ENCODE measurements around the gene RBM19. TPM values are rescaled to one million over a fixed set of nuclear protein-coding genes. Genes with fewer than 3 reads are reported as not detected.

RBM19 gene
- total and polyA plus RNA-seq, 4 donors, result 17.9 to 33.6 (median 21.9) TPM

GRCh38 chr12:113942209-113942608 lies 23.9 kb downstream of the RBM19 start:
- no peaks in the 10 kb centered on the region for H3K4me1 ChIP-seq (ENCODE audit: control insufficient read depth in 5 of 5, insufficient read depth in 5 of 5, low read length in 5 of 5)
- ATAC-seq (ENCODE audit: insufficient read depth, low FRiP score), result no peak

DNA sequence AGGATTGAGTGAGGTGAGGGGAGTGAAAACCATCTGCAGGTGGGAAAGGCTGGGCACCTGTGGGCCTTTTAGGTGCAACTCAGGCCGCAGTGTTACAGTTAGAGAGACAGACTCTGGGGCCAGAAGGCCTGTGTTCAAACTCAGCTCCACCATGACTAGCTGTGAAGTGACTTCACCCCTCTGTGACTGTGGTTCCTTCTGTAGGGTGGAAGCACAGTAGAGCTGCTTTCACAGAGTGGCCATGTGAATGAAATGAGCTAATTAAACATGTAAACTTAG lies 25.0 kb downstream of the RBM19 start:
- Histone ChIP-seq H3K4me3 (no peak overlapping the region), H3K9ac (ENCODE audit: insufficient read depth in 1 of 2, low read length in 2 of 2) (no peak overlapping the region), H3K27ac (ENCODE audit: low read depth in 1 of 2, low read length in 1 of 2) (no peak overlapping the region), H3K4me1 (ENCODE audit: control insufficient read depth in 5 of 5, insufficient read depth in 5 of 5, low read length in 5 of 5) (no peaks in the 10 kb centered on the region), H3K27me3 (ENCODE audit: control insufficient read depth in 3 of 3, insufficient read depth in 3 of 3, low read length in 2 of 3) (no peaks in the 10 kb centered on the region), H3K9me3 (ENCODE audit: control insufficient read depth in 4 of 4, insufficient read depth in 3 of 4, low read length in 3 of 4) (peaks cover 0 to 2% (median 0%) of the 10 kb centered on the region in 4 donors), H3K36me3 (ENCODE audit: control insufficient read depth in 4 of 4, insufficient read depth in 4 of 4, low read length in 4 of 4) (peaks cover 24 to 71% (median 29%) of the 10 kb centered on the region in 4 donors)
- ATAC-seq (ENCODE audit: insufficient read depth, low FRiP score) (no peak), DNase-seq (no peak)
- TF ChIP-seq, protein P1, sequence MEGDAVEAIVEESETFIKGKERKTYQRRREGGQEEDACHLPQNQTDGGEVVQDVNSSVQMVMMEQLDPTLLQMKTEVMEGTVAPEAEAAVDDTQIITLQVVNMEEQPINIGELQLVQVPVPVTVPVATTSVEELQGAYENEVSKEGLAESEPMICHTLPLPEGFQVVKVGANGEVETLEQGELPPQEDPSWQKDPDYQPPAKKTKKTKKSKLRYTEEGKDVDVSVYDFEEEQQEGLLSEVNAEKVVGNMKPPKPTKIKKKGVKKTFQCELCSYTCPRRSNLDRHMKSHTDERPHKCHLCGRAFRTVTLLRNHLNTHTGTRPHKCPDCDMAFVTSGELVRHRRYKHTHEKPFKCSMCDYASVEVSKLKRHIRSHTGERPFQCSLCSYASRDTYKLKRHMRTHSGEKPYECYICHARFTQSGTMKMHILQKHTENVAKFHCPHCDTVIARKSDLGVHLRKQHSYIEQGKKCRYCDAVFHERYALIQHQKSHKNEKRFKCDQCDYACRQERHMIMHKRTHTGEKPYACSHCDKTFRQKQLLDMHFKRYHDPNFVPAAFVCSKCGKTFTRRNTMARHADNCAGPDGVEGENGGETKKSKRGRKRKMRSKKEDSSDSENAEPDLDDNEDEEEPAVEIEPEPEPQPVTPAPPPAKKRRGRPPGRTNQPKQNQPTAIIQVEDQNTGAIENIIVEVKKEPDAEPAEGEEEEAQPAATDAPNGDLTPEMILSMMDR (IDR thresholded peaks at IDR 0.05; ENCODE audit: control extremely low read depth, extremely low read depth), result no peak
- 100% methylated on average over 1 of the region's 1 CpG for WGBS, 2 donors

More at GRCh38 chr12:113942209-113942608, 23.9 kb downstream of the RBM19 start:
- WGBS, 2 donors, result 90 to 94% methylated on average over 15 of the region's 15 CpGs
- Histone ChIP-seq H3K27me3 (ENCODE audit: control insufficient read depth in 3 of 3, insufficient read depth in 3 of 3, low read length in 2 of 3) (no peaks in the 10 kb centered on the region), H3K9me3 (ENCODE audit: control insufficient read depth in 4 of 4, insufficient read depth in 3 of 4, low read length in 3 of 4) (peaks cover 0 to 2% (median 0%) of the 10 kb centered on the region in 4 donors), H3K27ac (ENCODE audit: low read depth in 1 of 2, low read length in 1 of 2) (no peak overlapping the region), H3K4me3 (no peak overlapping the region), H3K9ac (ENCODE audit: insufficient read depth in 1 of 2, low read length in 2 of 2) (no peak overlapping the region), H3K36me3 (ENCODE audit: control insufficient read depth in 4 of 4, insufficient read depth in 4 of 4, low read length in 4 of 4) (peaks cover 29 to 69% (median 32%) of the 10 kb centered on the region in 4 donors)
- no peak for DNase-seq
- TF ChIP-seq, protein P1 (IDR thresholded peaks at IDR 0.05; ENCODE audit: control extremely low read depth, extremely low read depth), result no peak

DNA sequence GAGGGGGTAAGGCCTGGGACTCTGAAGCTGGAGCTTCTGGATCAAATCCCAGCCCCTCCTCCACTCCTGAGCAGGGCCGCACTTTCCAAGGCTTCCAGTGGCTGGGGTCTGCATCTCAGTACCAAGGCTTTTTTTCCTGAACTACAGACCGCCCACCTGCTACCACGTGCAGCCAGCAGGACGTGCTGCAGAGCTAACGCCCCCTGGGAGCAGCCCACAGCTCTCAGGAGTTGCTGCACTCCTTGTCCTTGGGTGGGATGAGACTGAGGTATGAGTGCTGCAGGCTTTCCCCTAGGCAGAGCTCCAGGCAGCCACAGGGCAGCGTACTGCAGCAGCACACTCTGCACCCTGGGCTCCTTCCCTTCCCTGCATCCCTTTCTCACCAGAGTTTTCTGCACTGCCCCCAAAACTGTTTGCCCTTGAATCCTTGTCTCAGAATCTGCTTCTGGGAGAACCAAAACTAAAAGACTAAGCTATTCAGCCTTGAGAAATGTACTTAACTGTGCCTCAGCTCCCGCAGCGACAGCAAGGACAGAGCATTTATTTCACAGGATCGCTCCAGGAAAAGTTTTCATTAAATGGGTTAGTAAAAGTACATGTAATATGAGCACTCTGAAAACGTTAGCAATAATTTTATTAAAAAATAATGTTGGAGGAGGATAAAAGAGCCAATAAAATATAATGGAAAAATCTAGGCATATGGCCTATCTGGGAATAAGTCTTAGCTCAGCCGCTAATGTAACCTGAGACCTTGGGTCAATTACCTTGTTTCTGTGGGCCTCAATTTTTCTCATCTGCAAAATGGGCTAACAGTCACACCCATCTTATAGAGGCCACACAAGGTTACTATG lies 25.5 kb downstream of the RBM19 start:
- TF ChIP-seq, protein P1 (IDR thresholded peaks at IDR 0.05; ENCODE audit: control extremely low read depth, extremely low read depth), result no peak
- Histone ChIP-seq H3K27me3 (ENCODE audit: control insufficient read depth in 3 of 3, insufficient read depth in 3 of 3, low read length in 2 of 3) (no peaks in the 10 kb centered on the region), H3K9me3 (ENCODE audit: control insufficient read depth in 4 of 4, insufficient read depth in 3 of 4, low read length in 3 of 4) (peaks cover 0 to 2% (median 0%) of the 10 kb centered on the region in 4 donors), H3K4me3 (no peak overlapping the region), H3K9ac (ENCODE audit: insufficient read depth in 1 of 2, low read length in 2 of 2) (no peak overlapping the region), H3K36me3 (ENCODE audit: control insufficient read depth in 4 of 4, insufficient read depth in 4 of 4, low read length in 4 of 4) (peaks cover 19 to 67% (median 27%) of the 10 kb centered on the region in 4 donors), H3K4me1 (ENCODE audit: control insufficient read depth in 5 of 5, insufficient read depth in 5 of 5, low read length in 5 of 5) (no peaks in the 10 kb centered on the region), H3K27ac (ENCODE audit: low read depth in 1 of 2, low read length in 1 of 2) (no peak overlapping the region)
- DNase-seq (no peak), ATAC-seq (ENCODE audit: insufficient read depth, low FRiP score) (no peak)
- WGBS, 2 donors, result 86 to 88% methylated on average over 11 of the region's 11 CpGs

Measured in lung (tissue), 12 donors.